ENCODE measurements around the gene CALHM2.
"Not testable (repeated sequence)": the region's sequence is repeated elsewhere in the genome, so short reads cannot be mapped to it uniquely, and the experiment has no call there.

CALHM2 gene

GRCh38 chr10:103491729-103492364, 39.7 kb upstream of the CALHM2 start:
- ChIA-PET CTCF (interaction anchor here (0.8 to 2.7 kb wide), 9 partner anchors 9 to 203 kb away, joined by 3 to 18 read pairs (median 5); no protein-coding TSS in a partner anchor), POLR2A (no interaction called here)
- no peak overlapping the region for H3K4me3 ChIP-seq (ENCODE audit: low read depth, low read length)
- DNase-seq (ENCODE audit: low read depth, low spot score) = peak; percentile 92
- no peak for TF ChIP-seq CTCF (IDR thresholded peaks at IDR 0.05; ENCODE audit: insufficient read depth, low read length, missing control alignments)

DNA sequence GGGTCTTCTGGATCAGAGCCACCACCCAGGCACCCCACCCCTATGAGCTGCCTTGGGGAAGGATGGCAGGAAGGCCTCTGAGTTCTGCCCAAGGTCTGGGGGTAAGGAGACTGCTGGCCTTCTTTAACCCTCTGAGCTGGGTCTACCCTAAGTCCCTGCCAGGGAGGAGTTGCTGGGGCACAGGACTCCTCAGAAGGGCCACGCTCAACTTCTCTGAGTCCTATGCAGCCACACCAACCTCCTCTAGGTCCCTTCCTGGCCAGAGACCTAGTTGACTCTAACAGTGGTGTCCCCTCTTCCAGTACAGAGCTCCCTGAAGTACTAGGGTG, 38.8 kb upstream of the CALHM2 start:
- no peak for DNase-seq (ENCODE audit: low read depth, low spot score)
- CTCF ChIA-PET = interaction anchor here (1.1 to 2.7 kb wide), 5 partner anchors 8 to 77 kb away, joined by 3 to 18 read pairs (median 8); no protein-coding TSS in a partner anchor
- no peak overlapping the region for H3K4me3 ChIP-seq (ENCODE audit: low read depth, low read length)
- POLR2A ChIA-PET = no interaction called here
- no peak for TF ChIP-seq CTCF (IDR thresholded peaks at IDR 0.05; ENCODE audit: insufficient read depth, low read length, missing control alignments)

DNA sequence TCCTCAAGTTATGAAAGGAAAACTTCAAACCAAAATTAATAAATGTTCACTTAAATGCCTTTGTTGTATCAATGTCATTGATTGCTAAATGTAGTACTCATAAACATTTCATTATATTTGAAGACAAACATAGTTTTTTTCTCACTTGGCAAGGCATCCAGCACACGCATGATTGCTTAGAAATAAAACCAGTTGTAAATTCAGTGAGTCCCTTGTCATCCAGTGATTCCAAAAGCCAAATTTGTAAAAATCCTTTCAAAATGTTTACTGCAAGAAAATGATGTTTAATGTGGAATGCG, 35.2 kb upstream of the CALHM2 start:
- ChIA-PET CTCF (interaction anchor here (2.4 to 5.4 kb wide), 5 partner anchors 36 to 88 kb away, joined by 10 to 250 read pairs (median 23); partner anchors contain the start of gene CALHM2), POLR2A (no interaction called here)
- TF ChIP-seq CTCF (IDR thresholded peaks at IDR 0.05; ENCODE audit: insufficient read depth, low read length, missing control alignments) = no peak
- H3K4me3 ChIP-seq (ENCODE audit: low read depth, low read length) = no peak overlapping the region
- no peak for DNase-seq (ENCODE audit: low read depth, low spot score)

- POLR2A ChIA-PET; H3K4me3 ChIP-seq (ENCODE audit: low read depth, low read length); DNase-seq (ENCODE audit: low read depth, low spot score): not testable (repeated sequence)
- CTCF ChIA-PET = interaction anchor here (1.1 to 5.4 kb wide), 16 partner anchors 14 to 242 kb away, joined by 3 to 250 read pairs (median 7); partner anchors contain the start of gene CALHM2
These were observed 34.7 kb upstream of the CALHM2 start for GRCh38 chr10:103486635-103487409.

GRCh38 chr10:103481974-103482531, 29.9 kb upstream of the CALHM2 start:
- H3K4me3 ChIP-seq (ENCODE audit: low read depth, low read length) = no peak overlapping the region
- CTCF ChIA-PET = interaction anchor here (0.9 to 5.3 kb wide), 16 partner anchors 9 to 111 kb away, joined by 3 to 250 read pairs (median 6); no protein-coding TSS in a partner anchor
- peak; percentile 72 for TF ChIP-seq CTCF (IDR thresholded peaks at IDR 0.05; ENCODE audit: insufficient read depth, low read length, missing control alignments)
- DNase-seq (ENCODE audit: low read depth, low spot score) = no peak
- POLR2A ChIA-PET = no interaction called here

DNA sequence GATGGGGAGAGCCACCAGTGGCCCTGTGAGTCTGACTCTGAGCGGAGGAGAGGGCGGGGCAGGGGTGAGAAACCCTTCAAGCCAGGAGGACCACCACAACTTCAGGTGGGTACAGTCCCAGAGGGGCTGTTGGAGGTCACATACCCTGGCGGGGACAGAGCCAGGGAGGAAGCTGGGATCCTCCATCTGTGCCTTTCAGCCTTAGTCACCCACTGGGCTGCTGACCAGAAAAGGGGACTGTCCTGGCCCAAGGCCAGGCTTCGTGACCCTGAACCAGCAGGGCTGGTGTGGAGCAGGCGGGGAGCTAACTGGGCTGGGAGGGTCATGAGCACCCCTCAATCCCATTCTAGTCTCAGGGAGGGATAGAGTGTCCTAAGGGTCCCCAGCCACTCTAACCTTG, 28.4 kb upstream of the CALHM2 start:
- CTCF ChIA-PET = interaction anchor here (0.9 to 2.4 kb wide), 15 partner anchors 9 to 71 kb away, joined by 3 to 40 read pairs (median 4); partner anchors contain the start of genes CALHM2 and NEURL1
- no peak overlapping the region for H3K4me3 ChIP-seq (ENCODE audit: low read depth, low read length)
- POLR2A ChIA-PET = no interaction called here
- DNase-seq (ENCODE audit: low read depth, low spot score) = no peak
- no peak for TF ChIP-seq CTCF (IDR thresholded peaks at IDR 0.05; ENCODE audit: insufficient read depth, low read length, missing control alignments)
